HT-29 (cell line): ENCODE data around the gene EXD1. TPM values are rescaled to one million over a fixed set of nuclear protein-coding genes. Genes with fewer than 3 reads are reported as not detected.
"Not testable (repeated sequence)": the region's sequence is repeated elsewhere in the genome, so short reads cannot be mapped to it uniquely, and the experiment has no call there.

Experiments used
- DNase-seq: peaks from one replicate; pipeline ENCODE4 v3.0.0-alpha.2; 2015; ENCODE audit warnings: low spot score
- total RNA-seq: library from RNA; depleted of rRNA; stranded (reverse); fragments of >200 nt; shearing (Covaris generic); gene quantifications from 2 replicates; pipeline ENCODE4 v1.2.3, GENCODE V29; 2014; rRNA removed

EXD1 gene
- total RNA-seq, 1 experiment from 2014 or later, result not detected

- DNase-seq, result no peak
Measured at GRCh38 chr15:41148065-41148464, 82.5 kb downstream of the EXD1 start.

GRCh38 chr15:41139619-41140018, 90.9 kb downstream of the EXD1 start:
- DNase-seq, result no peak

DNA sequence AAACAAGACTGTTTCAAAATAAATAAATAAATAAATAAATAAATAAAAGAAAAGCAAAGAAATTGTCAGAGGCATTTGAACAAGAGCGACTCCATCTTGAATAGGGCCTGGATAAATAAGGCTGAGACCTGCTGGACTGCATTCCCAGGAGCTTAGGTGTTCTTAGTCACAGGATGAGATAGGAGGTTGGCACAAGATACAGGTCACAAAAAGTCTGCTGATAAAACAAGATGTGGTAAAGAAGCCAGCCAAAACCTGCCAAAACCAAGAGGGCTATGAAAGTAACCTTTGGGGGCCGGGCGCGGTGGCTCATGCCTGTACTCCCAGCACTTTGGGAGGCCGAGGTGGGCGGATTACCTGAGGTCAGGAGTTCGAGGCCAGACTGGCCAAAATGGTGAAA, 91.4 kb downstream of the EXD1 start:
- peak; percentile 63 for DNase-seq

- DNase-seq, result not testable (repeated sequence)
Measured at GRCh38 chr15:41135580-41135979, 95.0 kb downstream of the EXD1 start.

- DNase-seq, result no peak
Measured at GRCh38 chr15:41133454-41133853, 97.1 kb downstream of the EXD1 start.

Other genes with a start within 250 kb of the EXD1 start
- 57.1 and 66.9 TPM in 2 replicates for gene INO80, start 114.5 kb downstream of the EXD1 start, total RNA-seq
- 115 and 135 TPM in 2 replicates for gene CHP1, start 511 bp upstream of the EXD1 start, total RNA-seq
- gene OIP5, start 101.8 kb upstream of the EXD1 start, total RNA-seq, result 40.2 and 46.1 TPM in 2 replicates
- gene NUSAP1, start 102.1 kb upstream of the EXD1 start, total RNA-seq, result 167 and 222 TPM in 2 replicates
- 11.2 and 11.4 TPM in 2 replicates for gene NDUFAF1, start 171.7 kb upstream of the EXD1 start, total RNA-seq
- gene RTF1, start 186.3 kb upstream of the EXD1 start, total RNA-seq, result 13.4 and 21.0 TPM in 2 replicates